NCI-H2081 (cell line): ENCODE results near the gene FBXL13.
"Not testable (repeated sequence)": the region's sequence is repeated elsewhere in the genome, so short reads cannot be mapped to it uniquely, and the experiment has no call there.

Experiments
- DNase-seq, 2 experiments: peaks; one replicate each; lab custom pipeline; 2025; lab: John Stamatoyannopoulos, UW

FBXL13 gene

DNA sequence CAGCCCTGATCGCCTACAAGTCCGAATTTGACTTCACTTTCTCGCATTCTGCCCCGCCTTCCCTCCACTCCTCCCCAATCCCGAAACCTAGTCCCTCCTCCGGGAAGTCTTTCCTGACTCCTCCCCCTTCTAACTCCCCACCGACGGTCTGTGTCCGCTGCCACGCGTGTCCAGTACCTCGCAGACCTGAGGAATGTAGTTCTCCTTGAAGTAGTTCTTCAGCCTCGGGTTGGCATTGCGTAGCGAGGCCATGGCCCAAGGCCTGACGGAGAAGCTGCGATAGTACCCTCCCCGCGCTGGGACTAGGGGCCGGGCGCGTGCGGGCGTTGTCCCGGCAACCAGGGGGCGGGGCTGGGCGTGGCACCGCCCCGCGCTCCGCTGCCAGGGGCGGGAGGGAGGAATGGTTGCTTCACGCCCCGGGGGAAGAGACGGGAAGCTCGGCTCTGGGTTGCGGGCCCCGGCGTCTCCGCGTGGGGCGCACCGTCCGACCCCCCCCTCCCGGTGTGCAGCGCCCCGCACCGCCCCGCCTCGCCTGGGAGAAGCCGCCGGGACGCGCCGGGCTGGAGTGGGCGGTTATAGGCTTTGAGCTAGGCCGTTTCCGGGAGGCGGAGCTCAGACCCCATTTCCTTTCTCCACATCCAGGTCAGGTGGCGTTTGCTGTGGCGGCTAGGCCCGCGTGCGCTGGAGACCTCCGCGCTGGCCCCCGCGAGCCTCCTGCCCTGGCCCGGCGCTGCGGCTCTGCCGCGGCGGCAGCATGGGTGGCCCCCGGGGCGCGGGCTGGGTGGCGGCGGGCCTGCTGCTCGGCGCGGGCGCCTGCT lies at the start of gene FBXL13, which contains the start of gene ARMC10:
Gene FBXL13, minus strand, starts transcription at position 278 of the 818 bp plus-strand sequence.
Gene ARMC10, plus strand, starts transcription at position 622 of the 818 bp plus-strand sequence. Its CDS starts 133 bp downstream, at position 755.
- DNase-seq: peak; percentile 93 to 95

DNA sequence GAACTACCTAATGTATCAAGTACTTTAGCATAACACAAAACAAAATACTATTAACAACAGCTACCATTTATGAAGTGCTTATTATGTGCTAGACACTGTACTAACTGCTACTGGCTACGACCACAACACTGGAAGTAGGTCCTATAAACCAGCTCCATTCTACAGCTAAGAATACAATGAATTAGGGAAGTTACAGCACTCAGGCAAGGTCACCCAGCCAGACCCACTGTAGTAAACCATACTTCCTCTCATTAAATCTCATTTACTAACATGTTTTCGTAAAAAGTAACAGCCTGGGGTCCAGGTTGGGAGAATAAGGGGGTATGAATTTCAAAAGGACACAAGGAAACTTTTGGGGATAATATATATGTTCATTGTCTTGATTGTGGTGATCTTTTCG lies 48.9 kb upstream of the FBXL13 start:
- no peak for DNase-seq

DNA sequence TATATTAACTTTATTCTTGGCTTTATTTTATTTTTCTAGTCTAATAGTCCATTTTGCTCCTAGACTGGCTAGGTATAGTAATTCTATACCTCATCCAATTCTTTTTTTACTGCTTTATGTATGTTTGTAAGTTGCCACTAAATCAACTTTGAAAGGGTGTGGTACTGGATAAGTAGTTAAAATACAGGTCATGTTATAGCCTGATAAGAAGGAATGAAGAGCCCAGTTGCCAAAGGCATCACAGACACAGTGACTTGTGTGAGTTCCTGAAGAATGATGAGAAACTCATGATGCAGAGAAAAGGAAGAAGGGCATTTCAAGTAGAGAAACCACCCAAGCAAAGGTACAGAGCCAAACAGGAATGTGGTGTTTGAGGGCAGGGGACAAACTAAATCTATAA lies 47.0 kb upstream of the FBXL13 start:
- DNase-seq: no peak

DNA sequence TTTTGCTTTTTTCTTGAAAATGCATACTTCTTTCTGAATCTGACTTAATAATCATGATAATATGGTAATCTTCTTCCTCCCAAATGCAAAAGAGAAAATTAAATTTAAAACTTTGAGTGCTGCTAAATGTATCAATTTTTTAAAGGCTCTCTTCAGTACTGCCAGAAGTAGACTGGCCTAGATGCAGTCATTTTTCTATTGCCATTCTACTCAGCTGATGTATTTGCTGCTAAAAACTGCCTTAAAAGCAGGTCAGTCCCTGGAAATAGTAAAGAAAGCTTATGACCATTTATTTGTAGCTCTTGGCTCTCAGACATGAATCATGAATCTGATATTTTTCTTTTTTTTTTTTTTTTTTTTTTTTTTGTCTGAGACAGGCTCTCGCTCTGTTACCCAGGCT lies 45.8 kb upstream of the FBXL13 start:
- DNase-seq: no peak

DNA sequence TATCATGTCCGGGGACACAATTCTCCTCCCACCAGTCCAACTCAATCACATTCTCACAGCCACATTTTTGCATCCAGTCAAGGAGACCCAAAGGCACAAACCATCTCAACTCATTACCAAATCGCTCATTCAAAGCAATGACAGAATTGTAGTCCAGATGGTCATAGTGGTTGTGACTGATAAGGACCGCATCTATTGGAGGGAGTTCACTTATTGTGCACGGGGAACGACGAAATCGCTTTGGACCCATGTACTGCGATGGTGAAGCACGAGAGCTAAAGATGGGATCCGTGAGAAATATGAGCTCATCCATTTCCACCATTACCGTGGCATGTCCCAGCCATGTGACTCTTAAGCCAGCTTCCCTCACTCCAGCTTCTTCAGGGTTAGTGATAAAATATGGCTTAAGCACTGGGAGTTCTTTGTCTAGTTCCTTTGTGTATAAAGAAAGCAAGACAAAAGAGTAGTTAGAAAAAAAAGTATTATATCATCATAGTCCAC lies 45.2 kb upstream of the FBXL13 start:
- DNase-seq: no peak

DNA sequence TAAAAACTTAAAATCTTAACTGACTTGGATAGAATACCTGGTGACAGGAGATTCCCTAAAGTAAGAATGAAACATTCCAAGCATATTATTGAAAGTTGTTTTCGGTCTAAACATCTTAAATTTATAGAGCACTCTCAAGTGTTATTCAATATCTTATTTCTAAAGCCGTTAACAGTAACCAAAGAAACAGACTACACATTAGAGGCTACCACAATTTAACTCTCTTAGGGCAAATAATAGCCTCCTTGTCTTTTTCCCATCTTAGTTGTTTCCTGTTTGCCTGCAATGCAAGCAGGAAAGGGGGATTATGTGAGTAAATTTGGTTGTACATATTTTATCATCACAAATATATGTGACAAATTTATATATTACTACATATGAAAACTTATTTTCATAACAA lies 42.9 kb upstream of the FBXL13 start:
- no peak for DNase-seq

DNA sequence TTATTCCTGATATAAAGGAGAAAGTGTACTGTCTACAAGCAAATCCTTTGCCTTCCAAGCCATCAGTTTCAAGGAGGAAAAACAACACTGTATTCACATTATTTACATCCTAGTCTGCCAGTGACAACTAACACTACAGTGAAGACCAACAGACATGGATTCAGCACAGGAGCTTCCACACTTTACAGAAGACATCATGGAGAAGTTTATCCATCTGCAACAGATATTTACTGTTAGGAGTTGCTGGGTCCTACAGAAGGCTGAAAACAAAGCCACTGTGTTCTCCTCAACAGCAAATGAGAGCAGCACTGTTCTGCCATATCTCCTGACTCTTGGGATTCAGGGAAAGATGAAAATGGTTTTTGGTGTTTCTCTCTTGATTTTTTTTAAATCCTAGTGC lies 42.4 kb upstream of the FBXL13 start:
- no peak for DNase-seq

DNA sequence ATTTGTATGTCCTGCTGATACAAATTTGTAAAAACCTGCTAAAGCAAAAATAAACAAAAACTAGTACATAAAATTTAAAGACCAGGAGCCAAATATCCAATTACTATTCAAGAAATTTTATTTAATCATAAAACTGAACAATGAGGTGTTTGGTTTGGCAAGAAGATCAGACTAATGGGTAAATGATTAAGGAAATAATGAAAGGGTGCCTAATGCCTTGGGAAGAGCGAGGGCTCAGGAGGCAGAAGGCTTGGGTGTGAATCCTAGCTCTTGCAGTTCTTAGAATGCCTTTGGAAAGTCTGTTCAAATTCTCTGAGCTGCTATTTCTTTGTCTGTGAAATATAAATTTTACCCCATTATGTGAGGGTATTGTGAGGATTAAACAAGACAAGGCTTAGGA lies 41.9 kb upstream of the FBXL13 start:
- no peak for DNase-seq

DNA sequence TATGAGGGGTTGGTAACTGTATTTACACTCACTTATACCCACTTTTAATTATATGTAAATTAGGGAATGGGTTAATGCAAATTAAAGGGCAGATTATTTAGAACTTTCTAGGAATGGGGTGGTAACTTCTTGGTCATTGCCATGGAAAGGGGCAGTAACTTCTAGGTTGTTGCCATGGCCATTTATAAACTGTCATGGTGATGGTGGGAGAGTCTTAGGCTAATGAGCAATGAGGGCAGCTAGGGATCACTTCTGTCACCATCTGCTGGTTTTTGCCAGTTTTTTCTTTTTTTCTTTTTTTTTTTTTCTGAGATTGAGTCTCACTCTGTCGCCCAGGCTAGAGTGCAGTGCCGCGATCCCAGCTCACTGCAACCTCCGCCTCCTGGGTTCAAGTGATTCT lies 41.2 kb upstream of the FBXL13 start:
- no peak for DNase-seq

DNA sequence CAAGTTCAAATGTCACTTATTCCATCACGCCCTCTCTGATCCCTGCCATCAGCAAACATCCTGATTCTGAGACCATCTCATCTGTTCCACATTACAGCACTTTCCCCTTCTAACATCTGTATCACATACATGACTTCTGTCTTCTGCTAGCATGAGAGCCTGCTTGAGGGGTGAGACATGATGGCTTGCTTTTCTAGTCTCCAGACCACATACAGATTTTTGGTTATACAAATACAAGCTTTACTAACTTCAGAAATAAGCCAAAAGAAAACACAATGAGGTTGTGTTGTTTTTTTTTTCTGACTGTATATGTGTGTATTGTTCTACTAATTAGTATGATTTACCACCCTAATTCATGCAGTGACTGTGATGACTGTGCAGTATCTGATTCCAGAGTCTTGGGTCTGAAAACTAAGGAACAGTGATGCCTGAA lies 40.0 kb upstream of the FBXL13 start:
- DNase-seq: no peak

DNA sequence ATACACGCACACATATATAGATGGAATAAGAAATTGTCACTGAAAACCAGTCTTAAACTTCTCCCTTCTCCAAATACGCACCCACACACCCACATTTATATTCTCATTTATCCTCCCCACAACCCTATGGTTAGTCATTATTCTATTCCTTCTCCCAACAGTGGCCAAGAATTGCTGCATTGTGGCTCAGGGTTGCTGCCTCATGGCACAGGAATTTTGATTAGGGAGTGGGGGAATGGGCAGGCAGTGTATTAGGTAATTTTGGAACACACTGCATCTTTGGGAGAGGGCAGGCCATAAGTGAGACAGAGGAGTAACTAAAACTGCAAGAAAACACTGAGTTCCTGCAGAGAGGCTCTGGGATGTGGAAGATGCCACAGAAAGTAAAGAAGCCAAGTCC lies 38.6 kb upstream of the FBXL13 start:
- no peak for DNase-seq

DNA sequence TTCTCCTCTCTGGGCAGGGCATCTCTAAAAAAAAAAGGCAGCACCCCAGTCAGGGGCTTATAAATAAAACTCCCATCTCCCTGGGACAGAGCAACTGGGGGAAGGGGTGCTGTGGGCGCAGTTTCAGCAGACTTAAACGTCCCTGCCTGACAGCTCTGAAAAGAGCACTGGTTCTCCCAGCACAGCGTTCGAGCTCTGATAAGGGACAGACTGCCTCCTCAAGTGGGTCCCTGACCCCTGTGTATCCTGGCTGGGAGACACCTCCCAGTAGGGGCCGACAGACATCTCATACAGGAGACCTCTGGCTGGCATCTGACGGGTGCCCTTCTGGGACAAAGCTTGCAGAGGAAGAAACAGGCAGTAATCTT lies 32.1 kb upstream of the FBXL13 start:
- DNase-seq: not testable (repeated sequence)

DNA sequence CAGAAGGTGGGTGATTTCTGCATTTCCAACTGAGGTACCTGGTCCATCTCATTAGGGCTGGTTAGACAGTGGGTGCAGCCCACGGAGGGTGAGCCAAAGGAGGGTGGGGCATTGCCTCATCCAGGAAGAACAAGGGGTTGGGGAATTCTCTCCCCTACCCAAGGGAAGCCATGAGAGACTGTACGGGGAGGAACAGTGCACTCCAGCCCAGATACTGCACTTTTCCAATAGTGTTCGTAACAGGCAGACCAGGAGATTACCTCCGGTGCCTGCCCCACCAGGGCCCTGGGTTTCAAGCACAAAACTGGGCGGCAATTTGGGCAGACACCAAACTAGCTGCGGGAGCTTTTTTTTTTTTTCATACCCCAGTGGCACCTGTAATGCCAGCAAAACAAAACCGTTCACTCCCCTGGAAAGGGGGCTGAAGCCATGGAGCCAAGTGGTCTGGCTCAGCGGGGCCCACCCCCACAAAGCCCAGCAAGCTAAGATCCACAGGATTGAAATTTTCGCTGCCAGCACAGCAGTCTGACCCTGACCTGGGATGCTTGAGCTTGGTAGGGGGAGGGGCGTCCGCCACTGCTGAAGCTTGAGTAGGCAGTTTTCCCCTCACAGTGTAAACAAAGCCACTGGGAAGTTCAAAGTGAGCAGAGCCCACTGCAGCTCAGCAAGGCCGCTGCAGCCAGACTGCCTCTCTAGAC lies 31.6 kb upstream of the FBXL13 start:
- DNase-seq: no peak

DNA sequence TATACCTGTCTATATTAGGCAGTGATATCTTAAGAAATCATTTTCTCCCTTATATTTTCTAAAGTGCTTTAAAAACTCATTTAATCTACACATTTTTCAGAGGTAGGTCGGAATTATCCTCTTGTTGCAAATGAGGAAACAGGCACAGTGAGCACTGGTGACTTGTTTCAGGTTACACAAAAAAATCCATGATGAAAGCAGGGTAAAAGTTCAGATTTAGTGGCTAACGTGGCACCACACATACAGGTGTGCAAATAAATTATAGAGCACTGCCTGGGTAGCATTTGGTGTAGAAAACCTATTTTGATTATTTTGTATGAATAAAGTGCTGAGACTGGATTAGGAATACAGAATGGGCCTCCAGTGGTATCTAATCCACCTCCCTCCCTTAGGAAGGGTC lies 26.9 kb upstream of the FBXL13 start:
- DNase-seq: no peak

DNA sequence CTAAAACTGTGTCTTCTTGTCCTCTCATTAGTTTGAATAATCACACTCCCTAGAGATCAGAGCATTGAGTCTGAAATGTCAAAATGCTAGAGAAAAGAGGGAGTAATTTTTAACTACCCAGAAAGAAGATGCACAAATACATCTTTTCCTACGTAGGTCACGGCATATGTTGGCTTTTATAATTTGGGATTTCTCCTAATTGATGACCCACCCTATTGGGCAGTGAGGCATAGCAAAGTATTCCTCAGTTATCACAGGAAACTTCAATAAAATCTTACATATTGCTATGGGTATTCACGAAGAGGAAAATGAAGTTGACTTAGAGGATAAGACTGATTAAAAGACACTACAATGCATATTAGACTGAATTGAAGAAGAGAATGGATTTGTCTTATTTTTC lies 25.8 kb upstream of the FBXL13 start:
- DNase-seq: no peak

DNA sequence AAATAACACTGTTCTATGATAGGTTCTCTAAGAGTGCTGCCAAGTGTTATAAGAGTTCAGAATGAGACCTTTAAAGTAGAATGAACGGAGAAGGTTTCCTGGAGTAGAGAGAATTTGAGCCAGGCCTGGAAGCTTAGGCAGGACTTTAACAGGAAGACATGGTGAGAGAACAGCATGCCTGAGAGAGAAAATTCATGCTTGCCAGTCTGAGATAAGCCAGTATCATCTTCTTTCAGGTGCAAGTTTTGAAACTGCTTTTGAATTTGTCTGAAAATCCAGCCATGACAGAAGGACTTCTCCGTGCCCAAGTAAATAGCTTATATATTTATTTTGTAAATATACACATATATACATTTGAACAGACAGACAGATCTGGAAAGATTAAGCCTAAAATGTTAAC lies 22.4 kb upstream of the FBXL13 start:
- no peak for DNase-seq

DNA sequence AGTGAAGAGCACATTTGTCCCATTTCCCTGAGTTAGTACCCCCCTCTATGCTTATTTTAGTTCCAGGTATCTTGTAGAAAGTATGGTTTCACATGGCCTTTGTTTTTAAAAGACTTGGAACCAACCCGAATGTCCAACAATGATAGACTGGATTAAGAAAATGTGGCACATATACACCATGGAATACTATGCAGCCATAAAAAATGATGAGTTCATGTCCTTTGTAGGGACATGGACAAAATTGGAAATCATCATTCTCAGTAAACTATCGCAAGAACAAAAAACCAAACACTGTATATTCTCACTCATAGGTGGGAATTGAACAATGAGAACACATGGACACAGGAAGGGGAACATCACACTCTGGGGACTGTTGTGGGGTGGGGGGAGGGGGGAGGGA lies 21.0 kb upstream of the FBXL13 start:
- DNase-seq: not testable (repeated sequence)

DNA sequence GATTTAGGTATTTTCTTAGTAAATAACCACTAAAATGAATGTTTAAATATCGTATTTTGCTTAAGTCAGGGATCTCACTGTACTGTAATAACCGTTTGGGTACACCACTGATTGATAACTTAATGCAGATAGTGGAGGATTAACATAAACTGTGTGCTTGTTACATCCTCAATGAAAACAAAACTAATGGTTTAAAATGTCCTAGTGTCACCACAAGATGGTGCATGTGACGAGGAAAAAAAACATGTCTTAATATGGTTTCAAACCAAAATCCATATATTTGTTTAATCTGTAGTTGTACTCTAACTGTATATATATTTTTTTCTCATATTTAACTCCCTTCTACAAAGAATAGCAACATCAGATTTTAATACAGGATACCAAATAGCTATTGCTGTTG lies 19.5 kb upstream of the FBXL13 start:
- peak in 1 of 2 experiments; percentile 6 for DNase-seq

DNA sequence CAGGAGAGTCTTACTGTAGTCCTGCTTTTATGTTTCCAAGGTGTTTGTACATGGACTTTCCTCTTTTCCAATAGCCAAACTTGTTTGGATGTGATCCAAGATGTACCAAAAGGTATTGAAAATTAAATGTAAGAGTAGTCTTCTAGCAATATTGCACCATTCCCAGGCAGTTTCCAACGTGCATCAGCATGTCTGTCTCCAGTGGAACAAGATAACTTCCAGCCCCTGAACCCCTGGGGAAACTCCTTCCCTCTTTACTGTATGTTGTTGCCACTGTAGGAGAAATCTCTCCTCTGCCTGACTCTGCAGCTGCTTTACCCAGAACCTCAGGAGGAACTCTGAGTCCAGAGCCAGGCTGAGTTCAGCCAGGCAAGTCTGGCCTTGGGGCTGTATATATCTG lies 18.8 kb upstream of the FBXL13 start:
- no peak for DNase-seq

DNA sequence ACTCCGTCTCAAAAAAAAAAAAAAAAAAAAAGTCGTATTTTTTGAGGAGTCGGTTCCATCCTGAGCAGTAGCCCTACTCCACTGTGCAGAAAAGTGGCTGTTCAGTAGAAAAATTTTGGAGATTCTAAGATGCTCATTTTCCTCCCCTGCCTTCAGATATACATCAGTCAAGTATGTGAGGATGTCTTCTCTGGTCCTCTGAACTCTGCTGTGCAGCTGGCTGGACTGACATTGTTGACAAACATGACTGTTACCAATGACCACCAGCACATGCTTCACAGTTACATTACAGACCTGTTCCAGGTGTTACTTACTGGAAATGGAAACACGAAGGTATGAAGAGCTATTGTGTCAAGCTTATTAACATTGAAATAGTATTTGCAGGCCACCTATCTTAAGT lies 17.7 kb upstream of the FBXL13 start:
- not testable (repeated sequence) for DNase-seq

DNA sequence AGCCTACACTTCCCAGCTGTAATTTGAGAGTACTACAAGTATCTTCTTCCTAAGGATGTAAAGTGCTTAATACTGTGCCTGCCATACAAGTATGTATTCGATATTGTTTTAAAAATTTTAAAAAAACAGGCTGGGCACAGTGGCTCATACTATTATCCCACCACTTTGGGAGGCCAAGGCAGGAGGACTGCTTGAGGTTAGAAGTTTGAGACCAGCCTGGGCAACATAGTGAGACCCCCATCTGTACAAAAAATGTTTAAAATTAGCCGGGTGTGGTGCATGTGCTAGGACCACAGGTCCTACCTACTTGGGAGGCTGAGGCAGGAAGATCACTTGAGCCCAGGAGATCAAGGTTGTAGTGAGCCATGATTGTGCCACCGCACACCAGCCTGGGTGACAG lies 8.6 kb upstream of the FBXL13 start:
- DNase-seq: no peak

DNA sequence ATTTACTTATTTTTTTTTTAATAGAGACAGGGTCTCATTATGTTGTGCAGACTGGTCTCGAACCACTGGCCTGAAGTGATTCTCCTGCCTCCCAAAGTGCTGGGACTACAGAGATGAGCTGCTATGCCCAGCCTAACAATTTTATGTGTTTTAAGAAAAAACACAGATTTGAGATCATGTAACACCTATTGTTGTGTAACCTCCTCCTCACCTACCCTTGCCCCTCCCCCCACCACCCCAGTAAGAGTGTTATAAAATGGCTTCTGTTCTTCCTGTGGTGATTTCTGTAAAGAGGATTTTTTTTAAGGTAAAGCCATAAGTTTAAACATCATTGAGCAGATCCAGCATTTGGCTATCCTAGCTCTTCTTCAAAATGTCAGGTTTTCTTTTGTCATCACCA lies 7.9 kb upstream of the FBXL13 start:
- DNase-seq: no peak

DNA sequence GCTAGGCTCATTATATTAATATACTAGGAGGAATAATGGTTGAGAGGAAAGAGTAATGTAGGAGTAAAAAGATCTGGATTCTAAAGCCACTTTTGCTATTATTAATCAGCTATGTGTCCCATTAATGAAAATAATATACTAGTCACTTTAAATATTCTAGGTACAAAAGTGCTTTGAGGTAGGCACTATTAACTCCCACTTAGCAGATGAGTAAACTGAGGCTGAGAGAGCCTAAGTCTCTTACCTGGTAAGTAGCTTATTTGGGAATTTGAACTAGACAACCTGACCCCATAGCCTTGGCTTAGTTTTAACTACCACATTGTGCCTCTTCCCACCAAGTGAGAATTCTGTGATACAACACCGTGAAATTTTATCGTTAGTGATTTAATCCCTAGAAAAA lies 6.3 kb upstream of the FBXL13 start:
- DNase-seq: no peak
